Measurements from ENCODE around the gene TGIF2.
"Not testable (repeated sequence)": the region's sequence is repeated elsewhere in the genome, so short reads cannot be mapped to it uniquely, and the experiment has no call there.

The TGIF2 gene

GRCh38 chr20:36613974-36614373 is 40.6 kb downstream of the TGIF2 start:
- DNase-seq (ENCODE audit: low read depth in 2 of 2) = no peak

DNA sequence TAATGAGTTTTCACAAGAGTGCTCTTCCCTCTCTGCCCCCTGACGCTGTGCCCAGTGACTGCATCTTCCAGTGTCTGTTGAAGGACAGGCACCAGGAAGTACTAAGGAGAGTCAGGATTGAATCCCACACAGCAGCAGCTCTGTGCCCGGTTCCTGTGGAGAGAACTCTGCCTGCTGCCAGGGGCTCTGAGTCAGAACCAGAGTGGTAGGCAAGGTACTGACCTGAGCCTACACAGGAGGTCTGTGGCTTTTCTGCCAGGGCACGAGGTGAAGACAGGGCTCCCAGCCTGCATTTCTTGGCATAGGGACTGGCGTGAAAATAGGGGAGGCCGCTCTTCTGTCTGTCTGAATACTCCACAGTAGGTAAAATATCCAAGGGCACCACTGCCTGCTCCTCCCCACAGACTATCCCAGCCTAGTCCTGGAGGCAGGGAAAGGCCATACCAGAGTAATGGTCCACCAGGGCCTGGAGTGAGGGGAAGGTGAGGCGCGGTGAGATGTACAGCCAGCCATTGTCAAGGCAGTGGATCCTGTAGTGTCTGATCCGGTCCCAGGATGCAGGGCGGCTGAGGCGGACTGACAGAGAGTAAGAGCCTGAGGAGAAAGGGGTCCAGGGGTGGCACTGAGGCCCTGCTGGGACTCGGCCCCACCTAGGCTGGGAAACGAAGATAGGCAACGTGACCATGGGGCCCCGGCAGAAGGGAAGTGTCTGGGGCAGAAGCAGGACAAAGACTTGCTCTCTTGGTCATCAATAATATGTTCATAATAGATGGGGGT is 41.6 kb downstream of the TGIF2 start:
- DNase-seq (ENCODE audit: low read depth in 2 of 2) = no peak

- no peak for DNase-seq (ENCODE audit: low read depth in 2 of 2)
Observed at GRCh38 chr20:36620917-36621316, 47.5 kb downstream of the TGIF2 start.

- DNase-seq (ENCODE audit: low read depth in 2 of 2) = no peak
Observed at GRCh38 chr20:36623444-36623843, 50.0 kb downstream of the TGIF2 start.

GRCh38 chr20:36624068-36624943 is 50.9 kb downstream of the TGIF2 start:
- DNase-seq (ENCODE audit: low read depth in 2 of 2) = no peak

DNA sequence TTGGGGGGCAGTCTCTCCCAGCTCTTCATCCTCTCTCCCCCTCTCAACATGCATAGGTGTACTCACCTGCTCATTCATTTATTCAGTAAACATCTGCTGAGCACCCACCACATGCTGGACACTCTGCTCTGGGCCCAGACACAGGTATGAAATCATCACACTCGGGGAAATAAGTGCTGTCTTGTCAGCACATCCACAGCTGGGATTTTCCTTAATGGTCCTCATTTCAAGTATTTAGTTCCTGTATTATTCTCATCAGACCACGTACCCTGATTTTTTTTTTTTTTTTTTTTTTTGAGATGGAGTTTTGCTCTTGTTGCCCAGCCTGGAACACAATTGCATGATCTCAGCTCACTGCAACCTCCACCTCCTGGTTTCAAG is 51.5 kb downstream of the TGIF2 start:
- DNase-seq (ENCODE audit: low read depth in 2 of 2) = no peak

DNA sequence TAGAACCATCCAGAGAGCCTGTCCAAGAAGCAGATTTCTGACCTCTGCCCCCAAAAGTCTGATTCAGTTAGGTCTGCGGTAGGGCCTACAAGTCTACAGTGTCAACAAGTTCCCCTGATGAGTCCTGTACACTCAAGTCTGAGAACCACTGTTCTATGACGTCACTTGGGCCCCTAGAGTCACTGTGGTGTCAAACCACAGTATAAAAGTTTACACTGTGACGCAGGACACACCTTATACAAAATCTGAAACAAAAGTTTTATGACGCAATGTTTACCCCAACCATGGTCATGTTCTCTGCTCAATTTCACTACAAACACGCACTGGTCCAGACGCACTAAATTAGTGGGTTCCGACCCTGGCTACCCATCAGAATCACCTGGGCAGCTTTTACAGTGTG is 54.7 kb downstream of the TGIF2 start:
- DNase-seq (ENCODE audit: low read depth in 2 of 2) = no peak

DNA sequence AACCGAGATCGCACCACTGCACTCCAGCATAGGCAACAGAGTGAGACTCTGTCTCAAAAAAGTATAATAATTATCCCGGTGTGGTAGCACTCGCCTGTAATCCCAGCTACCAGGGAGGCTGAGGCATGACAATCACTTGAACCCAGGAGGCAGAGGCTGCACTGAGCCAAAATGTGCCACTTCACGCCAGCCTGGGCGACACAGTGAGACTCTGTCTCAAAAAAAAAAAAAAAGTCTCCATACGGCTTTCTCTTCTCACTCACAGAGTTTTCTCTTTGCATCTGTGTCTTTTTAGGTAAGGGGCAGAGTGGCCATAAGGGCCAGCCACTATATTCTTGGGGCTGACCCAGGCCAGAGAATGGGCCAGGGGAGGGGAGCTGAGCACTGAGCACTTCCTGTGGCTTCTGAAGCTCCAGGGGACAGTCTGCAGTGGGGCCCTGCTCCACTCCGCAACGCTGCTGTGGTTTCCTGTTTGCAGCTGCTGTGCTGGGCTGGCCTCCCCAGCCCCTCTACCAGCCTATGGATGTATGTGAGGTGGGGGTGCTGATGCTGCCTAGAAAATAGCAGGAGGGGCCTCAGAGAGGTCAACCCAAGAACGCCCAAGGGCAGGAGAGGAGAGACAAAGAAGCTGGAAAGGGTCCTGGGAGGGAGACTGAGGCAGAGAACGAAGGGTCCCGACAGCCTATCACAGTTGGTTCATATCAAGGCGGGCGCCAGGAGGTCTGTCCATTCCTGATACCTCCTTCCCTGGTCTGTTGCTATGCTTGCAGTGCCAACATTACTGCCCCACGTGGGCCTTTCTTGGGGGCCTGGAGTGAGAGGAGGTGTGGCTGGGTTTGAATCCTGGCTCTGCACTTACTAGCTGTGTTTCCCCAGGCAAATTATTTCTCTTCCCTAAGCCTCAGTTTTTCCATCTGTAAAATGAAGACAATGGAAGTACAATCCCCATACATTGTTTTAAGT is 56.6 kb downstream of the TGIF2 start:
- no peak for DNase-seq (ENCODE audit: low read depth in 2 of 2)

- no peak for DNase-seq (ENCODE audit: low read depth in 2 of 2)
Observed at GRCh38 chr20:36631646-36632045, 58.2 kb downstream of the TGIF2 start.

- DNase-seq (ENCODE audit: low read depth in 2 of 2) = no peak
Observed at GRCh38 chr20:36632147-36632486, 58.7 kb downstream of the TGIF2 start.

DNA sequence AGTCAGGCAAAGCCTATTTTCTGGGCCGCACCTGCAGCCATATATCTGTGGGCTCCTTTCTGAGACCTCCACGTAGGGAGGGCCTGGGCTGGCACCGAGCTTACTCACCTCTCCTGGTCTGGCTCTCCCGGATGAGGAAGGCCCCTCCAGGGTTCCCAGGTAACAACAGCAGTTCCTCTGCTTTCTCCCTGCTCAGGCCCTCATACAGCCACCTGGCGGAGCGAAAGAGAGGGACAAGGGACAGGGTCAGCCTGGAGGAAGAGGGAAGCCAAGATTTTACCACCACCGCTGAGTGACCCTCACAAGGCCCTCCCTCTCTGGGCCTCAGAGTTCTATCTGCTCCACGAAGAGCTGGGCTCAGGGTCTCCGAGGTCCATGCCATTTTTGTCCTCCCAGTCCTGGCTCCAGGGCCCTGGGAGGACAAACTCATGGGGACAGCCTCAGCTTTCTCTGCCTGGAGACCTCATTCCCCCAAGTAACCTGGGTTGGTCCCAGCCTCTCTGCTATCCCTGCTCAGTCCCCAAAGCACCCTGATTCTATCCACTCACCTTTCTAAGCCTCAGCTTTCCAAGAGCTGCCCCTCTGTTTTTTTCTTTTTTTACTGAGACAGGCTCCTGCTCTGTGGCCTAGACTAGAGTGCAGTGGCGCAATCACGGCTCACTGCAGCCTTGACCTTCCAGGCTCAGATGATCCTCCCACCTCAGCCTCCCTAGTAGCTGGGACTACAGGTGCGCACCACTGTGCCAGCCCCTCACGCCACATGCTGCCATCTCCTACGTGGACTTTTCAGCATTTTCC is 59.3 kb downstream of the TGIF2 start:
- no peak for DNase-seq (ENCODE audit: low read depth in 2 of 2)

GRCh38 chr20:36633285-36633772 is 59.9 kb downstream of the TGIF2 start:
- no peak for DNase-seq (ENCODE audit: low read depth in 2 of 2)

DNA sequence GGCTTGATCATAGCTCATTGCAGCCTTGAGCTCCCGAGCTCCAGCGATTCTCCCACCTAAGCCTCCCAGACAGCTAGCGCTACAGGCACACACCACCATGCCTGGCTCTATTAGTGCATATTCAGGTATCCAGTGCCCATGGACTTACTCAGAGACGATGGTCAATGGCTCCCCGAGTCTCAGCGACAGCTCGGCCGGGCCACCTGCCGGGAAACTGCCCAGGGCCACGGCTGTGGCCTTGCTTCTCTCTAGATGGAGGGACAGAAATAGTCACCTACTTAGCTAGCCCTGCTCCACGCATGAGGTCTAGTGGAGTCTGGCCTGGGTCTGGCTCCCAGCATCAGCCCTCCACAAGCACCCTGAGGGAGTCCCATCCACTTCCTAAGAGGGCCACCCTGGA is 60.9 kb downstream of the TGIF2 start:
- DNase-seq (ENCODE audit: low read depth in 2 of 2) = no peak

GRCh38 chr20:36638876-36639400 is 65.5 kb downstream of the TGIF2 start:
- DNase-seq (ENCODE audit: low read depth in 2 of 2) = not testable (repeated sequence)

DNA sequence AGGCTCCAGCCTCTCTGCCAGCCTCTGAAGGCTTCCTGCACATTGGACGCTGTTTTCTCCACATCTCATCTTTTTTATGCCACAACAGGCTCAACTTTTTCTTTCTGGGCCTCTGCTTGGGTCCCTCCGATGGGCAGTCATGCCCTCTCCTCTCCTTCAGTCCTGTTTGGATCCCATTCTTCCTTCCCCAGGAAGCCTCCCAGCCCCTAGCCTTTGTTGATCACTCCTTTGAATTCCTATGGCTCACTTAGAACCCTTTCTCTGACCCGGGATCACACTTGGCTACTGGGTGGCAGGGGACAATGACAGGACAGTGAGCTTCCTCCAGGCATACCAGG is 68.1 kb downstream of the TGIF2 start:
- DNase-seq (ENCODE audit: low read depth in 2 of 2) = no peak

DNA sequence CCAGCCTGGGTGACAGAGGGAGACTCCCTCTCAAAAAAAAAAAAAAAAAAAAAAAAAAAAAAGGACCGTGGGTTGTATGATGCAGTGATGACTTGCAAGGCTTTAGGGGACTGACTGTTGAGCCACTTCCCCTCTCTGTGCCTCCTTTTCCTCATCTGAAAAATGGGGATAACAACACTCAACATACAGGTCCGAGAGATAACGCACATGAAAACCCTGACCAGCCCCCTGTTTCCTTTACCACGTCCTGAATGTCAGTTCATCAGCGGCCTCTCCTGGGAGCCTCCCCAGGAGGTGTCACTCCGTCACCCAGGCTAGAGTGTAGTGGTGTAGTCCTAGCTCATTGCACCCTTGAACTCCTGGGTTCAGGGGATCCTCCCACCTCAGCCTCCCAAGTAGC is 68.7 kb downstream of the TGIF2 start:
- DNase-seq (ENCODE audit: low read depth in 2 of 2) = no peak
